Suprapubic skin (tissue), 4 donors: ENCODE results near the gene NAGK.

Experiments
- POLR2A ChIP-seq, 2 donors: fragments of 450-650 bp; IDR thresholded peaks; one replicate each; pipeline ENCODE4 v1.6.1; 2017; ENCODE audit warnings: antibody characterized with exemption in 2 of 2, mild to moderate bottlenecking in 2 of 2, moderate library complexity in 2 of 2
- POLR2AphosphoS5 ChIP-seq, 3 donors: sonication (generic); formaldehyde crosslinking; IDR thresholded peaks; one replicate each; pipeline ENCODE4 v1.6.1; 2017; ENCODE audit warnings: antibody characterized with exemption in 3 of 3
- TF ChIP-seq, protein P1 (sequence below), 2 donors: fragments of 200-600 bp in 1 of 2; fragments of 450-650 bp in 1 of 2; sonication (generic) in 1 of 2; IDR thresholded peaks; one replicate each; pipeline ENCODE4 v1.5.1; 2016 to 2019; ENCODE audit warnings: antibody characterized with exemption in 2 of 2, mild to moderate bottlenecking in 1 of 2, moderate library complexity in 1 of 2

DNA sequence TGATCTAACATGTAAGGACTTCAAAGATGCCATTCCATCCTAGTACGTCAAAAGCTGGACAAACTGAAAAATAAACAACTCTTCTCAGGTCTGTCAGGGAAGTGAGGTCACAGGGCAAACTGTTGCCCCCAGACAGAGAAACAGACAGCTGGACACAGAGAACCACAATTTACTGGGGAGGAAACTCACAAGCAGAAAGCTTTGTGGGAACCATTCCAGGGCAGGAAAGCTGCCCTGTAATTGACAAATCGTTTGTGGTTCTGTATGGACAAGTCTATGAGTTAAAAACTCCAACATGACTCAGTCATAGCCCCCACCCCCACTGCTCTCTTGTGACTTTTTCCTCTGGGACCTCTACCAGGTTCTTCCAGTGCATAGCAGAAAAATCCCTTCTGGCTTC, 33.2 kb downstream of the NAGK start:
- no peak for TF ChIP-seq POLR2AphosphoS5 (IDR thresholded peaks at IDR 0.05)
- no peak for TF ChIP-seq POLR2A (IDR thresholded peaks at IDR 0.05)
- TF ChIP-seq, protein P1, sequence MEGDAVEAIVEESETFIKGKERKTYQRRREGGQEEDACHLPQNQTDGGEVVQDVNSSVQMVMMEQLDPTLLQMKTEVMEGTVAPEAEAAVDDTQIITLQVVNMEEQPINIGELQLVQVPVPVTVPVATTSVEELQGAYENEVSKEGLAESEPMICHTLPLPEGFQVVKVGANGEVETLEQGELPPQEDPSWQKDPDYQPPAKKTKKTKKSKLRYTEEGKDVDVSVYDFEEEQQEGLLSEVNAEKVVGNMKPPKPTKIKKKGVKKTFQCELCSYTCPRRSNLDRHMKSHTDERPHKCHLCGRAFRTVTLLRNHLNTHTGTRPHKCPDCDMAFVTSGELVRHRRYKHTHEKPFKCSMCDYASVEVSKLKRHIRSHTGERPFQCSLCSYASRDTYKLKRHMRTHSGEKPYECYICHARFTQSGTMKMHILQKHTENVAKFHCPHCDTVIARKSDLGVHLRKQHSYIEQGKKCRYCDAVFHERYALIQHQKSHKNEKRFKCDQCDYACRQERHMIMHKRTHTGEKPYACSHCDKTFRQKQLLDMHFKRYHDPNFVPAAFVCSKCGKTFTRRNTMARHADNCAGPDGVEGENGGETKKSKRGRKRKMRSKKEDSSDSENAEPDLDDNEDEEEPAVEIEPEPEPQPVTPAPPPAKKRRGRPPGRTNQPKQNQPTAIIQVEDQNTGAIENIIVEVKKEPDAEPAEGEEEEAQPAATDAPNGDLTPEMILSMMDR (IDR thresholded peaks at IDR 0.05), result no peak
